Measurements from ENCODE around the gene REC8.
A peak's percentile ranks its signal among the peaks of the same experiment; 100 is the strongest.

The REC8 gene

DNA sequence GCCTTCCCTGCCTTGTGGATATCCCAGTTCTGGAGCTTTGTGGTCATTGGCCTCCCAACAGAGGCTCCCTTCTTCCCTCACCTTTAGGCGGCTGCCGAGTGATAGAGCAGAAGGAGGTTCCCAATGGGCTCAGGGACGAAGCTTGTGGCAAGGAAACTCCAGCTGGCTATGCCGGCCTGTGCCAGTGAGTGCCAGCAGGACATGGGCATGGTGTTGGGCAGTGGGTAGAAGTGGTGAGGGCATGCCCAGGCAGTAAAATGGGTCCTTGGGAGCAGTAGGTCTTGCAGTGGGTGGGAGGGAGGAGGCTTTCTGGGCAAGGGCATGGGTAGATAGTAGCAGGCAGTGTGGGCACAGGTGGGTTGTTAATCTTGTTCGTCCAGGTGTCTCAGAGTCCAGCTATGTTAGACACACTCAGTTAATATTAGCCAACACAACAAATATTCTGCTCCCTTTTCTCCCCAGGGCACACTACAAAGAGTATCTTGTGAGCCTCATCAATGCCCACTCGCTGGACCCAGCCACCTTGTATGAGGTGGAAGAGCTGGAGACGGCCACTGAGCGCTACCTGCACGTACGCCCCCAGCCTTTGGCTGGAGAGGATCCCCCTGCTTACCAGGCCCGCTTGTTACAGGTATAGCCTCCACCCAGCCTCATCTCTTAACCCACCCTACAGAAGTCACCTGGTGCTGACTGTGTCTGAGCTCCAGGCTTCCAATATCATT is 11.9 kb upstream of the REC8 start:
- DNase-seq (ENCODE audit: low read depth): no peak

- DNase-seq (ENCODE audit: low read depth): no peak
Measured at GRCh38 chr14:24160499-24160849, 11.4 kb upstream of the REC8 start.

- peak; percentile 93 for DNase-seq (ENCODE audit: low read depth)
Measured at GRCh38 chr14:24160850-24161804, 10.8 kb upstream of the REC8 start, which contains the start of gene IRF9. Gene IRF9, plus strand, starts transcription at chr14:24161265. Its CDS starts 880 bp downstream, at chr14:24162145.

DNA sequence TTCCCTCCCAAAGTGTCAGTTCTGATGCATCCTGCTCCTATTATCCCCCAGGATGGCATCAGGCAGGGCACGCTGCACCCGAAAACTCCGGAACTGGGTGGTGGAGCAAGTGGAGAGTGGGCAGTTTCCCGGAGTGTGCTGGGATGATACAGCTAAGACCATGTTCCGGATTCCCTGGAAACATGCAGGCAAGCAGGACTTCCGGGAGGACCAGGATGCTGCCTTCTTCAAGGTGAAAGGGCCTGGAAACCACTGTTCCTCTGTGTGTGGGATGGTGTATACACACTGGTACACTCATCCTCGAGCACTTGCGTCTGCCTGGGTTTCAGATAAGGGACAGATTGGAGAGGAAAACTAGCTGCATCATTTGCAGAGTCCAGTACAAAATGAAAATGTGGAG is 9.8 kb upstream of the REC8 start:
- DNase-seq (ENCODE audit: low read depth): no peak

DNA sequence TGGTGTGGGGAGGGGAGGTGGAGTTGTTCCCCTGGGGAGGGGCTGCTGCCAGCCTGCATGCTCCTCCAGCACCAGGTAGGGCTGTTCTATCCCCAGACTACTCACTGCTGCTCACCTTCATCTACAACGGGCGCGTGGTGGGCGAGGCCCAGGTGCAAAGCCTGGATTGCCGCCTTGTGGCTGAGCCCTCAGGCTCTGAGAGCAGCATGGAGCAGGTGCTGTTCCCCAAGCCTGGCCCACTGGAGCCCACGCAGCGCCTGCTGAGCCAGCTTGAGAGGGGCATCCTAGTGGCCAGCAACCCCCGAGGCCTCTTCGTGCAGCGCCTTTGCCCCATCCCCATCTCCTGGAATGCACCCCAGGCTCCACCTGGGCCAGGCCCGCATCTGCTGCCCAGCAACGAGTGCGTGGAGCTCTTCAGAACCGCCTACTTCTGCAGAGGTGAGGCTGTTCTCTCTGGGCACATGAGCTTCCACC is 7.3 kb upstream of the REC8 start:
- DNase-seq (ENCODE audit: low read depth): no peak

- DNase-seq (ENCODE audit: low read depth): no peak
Measured at GRCh38 chr14:24165785-24166184, 6.1 kb upstream of the REC8 start.

DNA sequence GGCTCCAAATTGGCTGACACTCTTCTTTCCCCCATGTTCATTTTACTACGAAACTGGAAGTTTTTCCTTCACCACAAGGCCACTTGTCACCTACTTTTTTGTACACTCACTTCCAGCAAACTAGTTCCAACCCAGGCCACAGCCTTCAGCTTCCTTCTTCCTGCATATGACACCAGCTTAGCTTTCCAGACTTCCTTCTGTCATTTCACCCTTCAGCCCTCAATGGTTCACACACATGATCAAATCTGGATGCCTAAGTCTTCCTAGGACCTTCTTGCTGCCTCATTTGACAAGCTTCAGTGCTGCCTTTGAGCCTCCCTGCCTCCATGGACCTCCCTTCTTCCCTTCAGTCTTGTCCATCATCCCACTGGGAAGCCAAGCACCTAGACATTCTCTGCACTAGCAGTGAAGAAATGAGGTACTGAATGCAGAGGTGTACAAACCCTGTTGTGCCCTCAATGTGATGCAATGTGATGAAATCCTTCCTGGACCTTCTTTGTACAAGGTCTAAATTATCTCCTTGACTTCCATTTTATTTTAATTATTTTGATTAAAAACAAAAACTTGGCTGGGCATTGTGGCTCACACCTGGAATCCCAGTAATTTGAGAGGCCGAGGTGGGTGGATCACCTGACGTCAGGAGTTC is 4.3 kb upstream of the REC8 start:
- no peak for DNase-seq (ENCODE audit: low read depth)

- no peak for DNase-seq (ENCODE audit: low read depth)
Measured at GRCh38 chr14:24172261-24172860, 481 bp downstream of the REC8 start.

DNA sequence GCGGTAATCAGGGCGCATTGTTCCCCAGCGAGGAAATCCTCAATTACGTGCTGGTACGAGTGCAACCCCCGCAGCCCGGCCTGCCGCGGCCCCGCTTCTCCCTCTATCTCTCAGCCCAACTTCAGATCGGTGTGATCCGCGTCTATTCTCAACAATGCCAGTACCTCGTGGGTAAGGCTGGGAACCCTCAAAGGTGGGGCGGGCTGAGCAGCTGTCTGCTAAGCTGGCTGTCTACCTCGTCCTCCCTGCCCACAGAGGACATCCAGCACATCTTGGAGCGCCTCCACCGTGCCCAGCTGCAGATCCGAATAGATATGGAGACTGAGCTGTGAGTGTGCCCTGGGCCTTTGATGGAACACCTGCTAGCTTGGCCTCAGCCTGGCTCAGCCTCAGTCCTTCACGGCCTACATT is 996 bp downstream of the REC8 start:
- DNase-seq (ENCODE audit: low read depth): no peak

GRCh38 chr14:24176599-24176998 is 4.7 kb downstream of the REC8 start:
- DNase-seq (ENCODE audit: low read depth): no peak

DNA sequence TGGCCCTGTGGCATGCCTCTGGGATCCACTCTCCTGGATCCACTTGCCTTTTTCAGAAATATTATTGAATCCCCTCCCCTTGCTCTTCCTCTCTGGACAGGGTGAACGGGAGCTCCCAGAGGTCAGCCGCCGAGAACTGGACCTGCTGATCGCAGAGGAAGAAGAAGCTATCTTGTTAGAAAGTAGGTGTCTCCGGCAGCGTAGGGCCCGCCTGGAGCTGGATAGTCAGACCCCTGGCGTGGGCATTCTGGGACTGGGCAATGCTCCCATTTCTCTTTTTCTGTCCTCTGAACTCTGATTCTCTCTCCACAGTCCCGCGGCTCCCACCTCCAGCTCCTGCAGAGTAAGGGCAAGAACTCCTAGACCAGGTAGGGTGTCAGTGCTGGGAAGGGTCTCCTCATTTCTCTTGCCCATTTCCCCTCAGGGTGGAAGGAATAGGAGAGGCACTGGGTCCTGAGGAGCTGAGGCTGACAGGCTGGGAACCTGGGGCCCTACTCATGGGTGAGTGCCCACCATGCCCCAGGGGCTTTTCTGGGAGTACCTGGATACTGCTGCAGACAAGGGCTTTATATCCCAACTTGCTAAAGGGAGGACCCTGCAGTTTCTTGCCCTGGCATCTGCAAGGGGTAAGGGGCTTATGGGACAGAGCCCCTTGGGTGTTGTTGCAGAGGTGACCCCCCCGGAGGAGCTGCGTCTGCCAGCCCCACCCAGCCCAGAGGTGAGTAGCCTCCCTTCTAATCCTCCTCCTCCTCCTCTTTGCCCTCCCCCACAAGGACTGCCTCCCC is 5.4 kb downstream of the REC8 start:
- DNase-seq (ENCODE audit: low read depth): no peak

DNA sequence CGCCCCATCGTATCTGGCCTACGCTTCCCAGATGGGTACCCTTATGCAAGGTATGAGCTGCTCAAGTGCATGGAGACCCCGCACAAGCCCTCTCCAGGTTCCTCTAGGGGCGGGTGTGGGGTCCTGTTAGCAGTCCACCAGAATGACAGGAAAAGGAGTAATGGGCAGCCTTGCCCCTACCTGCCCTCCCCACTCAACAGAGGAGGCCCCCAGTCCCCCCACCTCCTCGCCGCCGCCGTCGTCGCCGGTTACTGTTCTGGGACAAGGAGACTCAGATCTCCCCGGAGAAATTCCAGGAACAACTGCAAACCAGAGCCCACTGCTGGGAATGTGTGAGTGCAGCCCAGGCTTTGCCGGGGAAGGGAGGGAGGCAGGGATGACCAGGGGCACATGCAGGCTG is 6.0 kb downstream of the REC8 start:
- DNase-seq (ENCODE audit: low read depth): no peak

GRCh38 chr14:24178399-24179178 is 6.7 kb downstream of the REC8 start:
- no peak for DNase-seq (ENCODE audit: low read depth)

DNA sequence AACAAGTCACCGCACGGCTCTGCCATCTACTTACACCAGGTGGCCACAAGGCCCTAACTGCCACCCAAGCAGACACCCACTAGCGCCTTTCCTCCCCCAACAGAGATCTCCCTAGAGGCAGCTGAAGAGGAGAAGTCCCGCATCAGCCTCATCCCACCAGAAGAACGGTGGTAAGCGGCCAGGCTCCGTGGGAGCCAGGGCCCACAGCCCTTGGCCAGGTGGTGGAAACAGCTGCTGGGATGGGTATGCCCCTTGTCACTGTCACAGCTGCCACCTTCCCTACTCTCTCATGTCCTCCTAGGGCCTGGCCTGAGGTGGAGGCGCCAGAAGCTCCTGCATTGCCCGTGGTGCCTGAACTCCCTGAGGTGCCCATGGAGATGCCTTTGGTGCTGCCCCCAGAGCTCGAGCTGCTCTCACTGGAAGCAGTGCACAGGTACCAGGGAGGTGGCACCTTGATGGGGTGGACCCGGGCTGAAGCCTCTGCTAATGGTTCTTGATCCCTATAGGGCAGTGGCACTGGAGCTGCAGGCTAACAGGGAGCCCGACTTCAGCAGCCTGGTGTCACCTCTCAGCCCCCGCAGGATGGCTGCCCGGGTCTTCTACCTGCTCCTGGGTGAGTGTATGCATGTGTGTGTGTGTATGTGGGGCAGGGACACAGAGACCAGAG is 7.5 kb downstream of the REC8 start:
- DNase-seq (ENCODE audit: low read depth): no peak

DNA sequence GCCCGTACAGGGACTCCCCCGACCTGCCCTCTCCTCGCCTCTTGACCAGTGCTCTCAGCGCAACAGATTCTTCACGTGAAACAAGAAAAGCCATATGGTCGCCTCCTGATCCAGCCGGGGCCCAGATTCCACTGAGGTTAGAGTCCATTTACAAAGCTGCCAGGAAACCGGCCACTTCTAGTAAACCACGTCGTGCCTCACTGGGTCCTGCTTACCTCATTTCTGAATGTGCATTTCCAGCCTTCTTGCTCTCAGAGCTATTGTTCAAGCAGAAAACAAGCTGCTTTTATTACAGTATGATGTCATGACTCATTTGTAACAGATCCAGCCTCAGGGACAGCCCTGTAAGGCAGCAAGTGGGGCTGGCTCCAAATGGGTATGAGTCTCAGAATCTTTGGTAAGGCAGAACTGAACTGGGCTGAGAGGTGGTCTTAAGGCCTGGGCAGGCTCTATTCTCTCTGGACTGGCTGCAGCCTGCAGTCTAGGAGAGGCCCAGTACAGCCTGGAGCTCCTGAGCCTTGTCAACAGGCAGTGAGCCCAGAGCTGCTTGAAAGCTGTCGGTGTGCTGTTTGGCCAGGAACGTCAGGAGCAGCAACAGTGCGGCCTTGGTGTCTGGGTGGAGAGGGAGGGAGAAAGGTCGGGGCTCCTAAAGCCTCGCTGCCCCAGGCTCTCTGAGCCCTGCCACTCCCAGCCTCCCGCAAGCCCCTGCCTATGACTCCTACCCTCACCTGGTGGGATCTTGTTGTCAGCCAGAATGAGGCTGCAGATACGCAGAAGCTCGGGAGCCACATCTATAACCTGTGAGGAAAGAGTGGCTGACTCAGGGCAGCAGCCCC is 8.3 kb downstream of the REC8 start:
- peak; percentile 73 for DNase-seq (ENCODE audit: low read depth)

DNA sequence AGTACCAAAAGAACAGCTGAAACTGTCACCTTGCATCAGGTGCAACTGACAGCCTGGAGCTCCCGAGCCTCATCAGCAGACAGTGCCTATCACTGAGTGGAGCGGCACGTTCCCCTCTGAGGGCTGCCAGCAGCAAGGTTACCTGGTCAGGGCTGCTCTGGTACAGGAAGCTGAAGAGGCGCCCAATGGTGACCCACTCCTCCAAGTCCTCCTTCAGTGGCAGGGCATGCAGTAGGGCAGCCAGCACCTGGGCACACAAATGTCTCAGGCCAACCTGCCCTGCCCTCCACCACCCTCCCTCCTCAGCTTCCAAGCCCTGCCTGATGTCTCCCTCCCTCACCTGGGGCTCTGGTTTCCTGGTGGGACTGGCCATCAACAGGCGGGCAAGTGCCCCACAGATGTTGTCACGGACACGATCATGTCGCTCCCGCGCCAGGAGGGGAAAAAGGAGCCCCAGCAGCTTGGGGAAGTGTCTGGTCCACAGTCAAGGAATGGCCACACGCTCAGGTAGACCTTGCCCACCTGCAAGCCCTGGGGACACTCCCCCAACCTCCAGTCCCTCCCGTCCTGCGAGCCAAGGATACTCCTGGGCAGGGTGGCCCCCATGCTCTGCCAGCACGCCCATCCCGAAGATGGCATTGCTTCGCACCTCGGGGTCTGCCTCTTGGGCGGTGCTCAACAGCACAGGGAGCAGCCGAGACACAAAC is 9.6 kb downstream of the REC8 start:
- no peak for DNase-seq (ENCODE audit: low read depth)

DNA sequence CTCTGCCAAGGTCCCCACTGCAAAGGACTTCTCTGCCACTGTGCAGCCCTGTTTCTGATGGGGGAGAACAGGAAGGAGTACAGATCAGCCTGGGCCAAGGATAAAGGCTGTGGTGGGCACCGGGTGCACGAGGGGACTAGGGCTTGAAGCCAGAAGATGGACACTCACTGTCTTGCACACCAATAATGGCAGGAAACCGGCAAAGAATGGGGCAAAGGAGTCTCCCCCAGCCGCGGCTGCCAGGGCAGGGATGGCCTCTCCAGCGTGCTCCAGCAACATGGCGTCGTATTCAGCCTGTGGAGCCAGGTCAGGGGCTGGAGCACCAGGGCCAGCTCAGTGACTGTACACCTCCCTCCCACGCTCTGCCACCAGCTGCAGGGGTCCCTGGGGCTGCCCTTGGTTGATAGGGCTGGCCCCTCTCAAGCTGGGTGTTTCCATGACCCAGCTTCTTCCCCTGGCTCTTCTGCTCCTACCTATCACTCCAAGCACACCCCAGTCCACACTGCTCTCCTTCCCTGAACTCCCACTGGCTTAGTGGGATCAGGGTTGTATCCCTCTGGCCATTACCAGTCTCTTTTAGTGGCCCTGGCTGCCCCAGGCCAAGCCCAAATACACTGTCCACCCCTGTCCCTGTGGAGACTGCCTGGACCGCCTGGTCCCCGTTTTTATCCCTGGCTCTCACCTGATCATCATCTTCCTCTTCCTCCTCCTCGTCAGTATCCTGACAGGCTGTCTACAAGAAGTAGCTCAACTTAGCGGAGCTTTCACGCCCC is 10.4 kb downstream of the REC8 start:
- DNase-seq (ENCODE audit: low read depth): no peak

- no peak for DNase-seq (ENCODE audit: low read depth)
Measured at GRCh38 chr14:24183014-24183481, 11.2 kb downstream of the REC8 start.

Data from ELR (cell line).